Activated effector memory CD4-positive, alpha-beta T cell treated with Interleukin-2 at 50 U/mL for 16 hours (primary cell): ENCODE measurements around the gene RHBDD3.
A peak's percentile ranks its signal among the peaks of the same experiment; 100 is the strongest.
"Not testable (repeated sequence)": the region's sequence is repeated elsewhere in the genome, so short reads cannot be mapped to it uniquely, and the experiment has no call there.

Experiments
- DNase-seq: peaks from one replicate; pipeline ENCODE4 v3.0.0-alpha.2; 2020

The RHBDD3 gene

DNA sequence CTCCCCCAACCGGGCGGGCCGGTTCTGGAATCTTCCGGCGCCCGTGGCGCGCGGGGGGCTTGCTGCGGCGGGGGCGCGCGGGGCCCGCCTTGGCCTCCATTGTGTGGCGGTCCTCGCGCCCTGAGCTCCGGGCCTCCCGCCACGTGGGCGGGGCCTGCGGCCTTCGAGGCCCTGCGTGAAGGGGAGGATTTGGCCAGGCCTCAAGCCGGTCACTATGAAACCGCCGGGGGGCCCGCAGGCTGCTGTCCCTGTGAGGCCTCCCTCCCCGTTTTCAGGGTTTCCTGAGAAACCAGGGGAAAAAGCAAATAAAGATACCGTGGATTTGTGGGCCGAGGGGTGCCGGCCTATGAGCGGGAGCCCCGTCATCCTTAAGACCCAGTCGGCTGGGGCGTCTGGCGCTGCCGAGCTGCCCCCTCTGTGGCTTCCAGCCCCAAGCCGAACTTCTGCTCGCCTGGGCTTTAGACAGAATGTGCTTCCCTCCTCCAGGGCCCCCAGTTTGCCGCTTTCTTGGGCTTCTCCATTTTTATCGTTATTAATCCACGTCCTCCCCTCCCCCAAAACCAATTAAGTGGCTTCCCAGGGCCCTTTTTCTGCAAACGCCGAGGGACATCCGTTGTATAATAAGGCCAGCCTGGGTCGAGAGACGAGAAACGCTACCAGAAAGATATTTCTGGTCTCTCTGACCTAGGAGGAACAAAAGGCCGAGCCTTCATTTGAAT lies 889 bp upstream of the RHBDD3 start:
- DNase-seq, result peak; percentile 18

DNA sequence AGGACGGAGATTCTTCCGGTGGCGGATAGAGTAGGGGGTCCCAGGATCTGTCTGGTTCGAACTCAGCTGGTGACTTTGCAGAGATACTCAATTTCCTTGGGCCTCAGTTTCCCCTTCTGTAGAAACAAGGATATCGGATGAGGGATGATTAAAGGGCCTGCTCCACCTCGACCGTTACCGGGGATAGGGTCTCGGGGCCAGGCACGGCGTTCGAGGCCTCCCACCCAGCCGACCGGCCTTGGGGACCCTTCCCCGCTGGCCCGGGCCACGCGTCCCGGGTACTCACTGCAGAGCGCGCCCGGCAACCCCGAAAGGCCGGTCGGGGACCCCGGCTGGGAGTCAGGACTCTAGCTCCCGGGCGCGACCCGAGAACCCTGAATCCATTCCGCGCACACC lies 321 bp downstream of the RHBDD3 start:
- DNase-seq, result no peak

DNA sequence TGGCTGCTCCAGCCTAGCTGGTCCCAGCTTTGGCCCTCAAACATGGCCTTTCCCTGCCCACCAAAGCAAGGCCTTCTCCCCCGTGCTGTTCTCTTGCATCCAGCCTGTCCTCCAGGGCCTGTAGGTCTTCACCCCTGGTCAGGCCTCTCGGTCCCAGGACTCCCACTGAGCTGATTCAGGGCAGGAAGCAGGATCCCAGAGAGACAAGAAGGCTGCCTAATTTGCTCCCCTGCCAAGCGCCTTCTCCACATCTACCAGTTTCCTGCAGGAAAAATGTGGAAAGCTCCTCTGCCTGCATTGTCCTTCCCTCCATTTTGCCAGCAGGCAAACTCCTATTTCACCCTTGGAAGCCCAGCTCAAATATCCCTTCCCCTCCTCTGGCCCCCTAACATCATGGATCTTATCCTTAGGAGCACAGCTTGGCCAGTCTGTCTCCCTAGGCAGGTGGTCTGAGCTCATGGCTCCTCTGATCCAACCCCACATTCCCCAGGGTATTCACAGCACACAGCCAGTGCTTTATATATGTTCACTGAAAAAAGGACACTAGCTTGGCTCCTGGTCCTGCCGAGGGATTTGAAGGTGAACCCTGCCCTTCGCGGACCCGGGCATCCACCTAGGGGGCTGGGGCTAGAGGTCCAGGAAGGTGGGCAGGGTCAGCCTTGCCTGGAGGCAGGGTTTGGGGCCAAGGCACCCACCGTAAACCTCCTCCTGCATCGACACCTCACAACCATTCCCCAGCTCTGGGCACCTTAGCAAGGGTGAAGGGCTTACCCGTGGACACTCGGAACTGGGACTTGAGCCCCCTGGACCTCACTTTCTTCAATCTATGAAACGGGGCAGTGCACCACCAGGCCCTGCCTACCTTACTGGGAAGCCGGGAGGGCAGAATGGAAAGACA lies 968 bp downstream of the RHBDD3 start:
- DNase-seq, result no peak

DNA sequence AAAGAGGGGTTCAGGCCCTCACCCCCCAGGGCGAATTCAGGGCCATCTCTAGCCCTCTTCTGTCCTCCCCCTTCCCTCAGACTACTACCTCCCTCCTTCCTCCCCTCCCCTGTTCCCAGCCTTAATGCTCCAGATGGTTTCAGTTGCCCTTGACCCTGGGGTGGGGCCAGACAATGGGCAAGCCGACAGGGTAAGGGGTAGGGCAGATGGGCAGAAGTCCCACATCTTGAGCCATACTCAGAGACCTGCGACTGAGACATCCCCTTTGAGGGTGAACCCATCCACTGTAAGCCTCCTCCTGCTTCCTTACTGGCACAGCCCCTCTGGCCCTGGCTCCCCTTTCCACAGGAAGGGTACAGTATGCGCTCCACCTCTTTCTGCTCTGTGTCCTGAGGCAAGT lies 1.9 kb downstream of the RHBDD3 start:
- DNase-seq, result no peak

DNA sequence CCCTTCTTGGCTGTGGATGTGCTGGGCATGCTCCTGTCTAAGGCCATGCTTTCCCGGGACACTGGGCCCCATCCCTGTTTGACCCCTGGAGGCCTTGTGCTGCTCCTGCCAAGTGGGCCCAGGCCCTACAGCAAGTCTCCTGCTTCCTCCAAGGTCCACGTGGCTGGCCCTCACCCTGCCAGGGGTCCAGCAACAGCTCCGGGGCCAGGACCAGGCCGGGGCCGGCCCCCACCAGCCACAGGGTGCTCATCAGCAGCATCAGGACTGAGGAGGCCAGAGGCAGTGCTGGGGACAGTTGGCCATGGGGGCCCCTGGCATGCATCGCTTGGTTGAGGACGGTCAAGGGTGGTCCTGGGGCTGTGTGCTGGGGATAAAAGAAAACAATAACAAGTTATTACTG lies 2.5 kb downstream of the RHBDD3 start:
- no peak for DNase-seq

DNA sequence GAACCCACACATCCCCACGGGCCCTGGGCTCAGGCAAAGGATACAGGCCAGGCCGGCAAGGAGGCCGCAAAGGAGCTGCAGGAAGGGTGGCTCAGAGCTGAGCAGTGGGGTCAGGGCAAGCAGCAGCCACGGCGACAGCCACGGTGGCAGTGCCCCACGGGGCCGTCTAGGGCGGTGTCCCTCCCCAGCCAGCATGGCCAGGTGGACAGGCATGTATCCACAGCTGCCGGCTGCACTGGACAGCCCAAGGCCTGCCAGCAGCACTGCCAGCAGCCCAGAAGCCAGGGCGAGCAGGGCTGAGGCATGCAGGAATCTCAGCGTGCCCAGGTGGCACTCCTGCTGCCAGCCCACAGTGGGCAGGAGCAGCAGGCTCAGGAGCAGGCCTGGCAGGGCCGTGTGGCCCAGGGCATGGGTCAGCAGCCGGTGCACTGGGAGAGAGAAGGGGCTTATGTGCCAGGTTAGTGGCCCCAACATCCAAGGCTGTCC lies 3.9 kb downstream of the RHBDD3 start:
- no peak for DNase-seq

GRCh38 chr22:29260601-29261315 lies 7.0 kb downstream of the RHBDD3 start:
- no peak for DNase-seq

DNA sequence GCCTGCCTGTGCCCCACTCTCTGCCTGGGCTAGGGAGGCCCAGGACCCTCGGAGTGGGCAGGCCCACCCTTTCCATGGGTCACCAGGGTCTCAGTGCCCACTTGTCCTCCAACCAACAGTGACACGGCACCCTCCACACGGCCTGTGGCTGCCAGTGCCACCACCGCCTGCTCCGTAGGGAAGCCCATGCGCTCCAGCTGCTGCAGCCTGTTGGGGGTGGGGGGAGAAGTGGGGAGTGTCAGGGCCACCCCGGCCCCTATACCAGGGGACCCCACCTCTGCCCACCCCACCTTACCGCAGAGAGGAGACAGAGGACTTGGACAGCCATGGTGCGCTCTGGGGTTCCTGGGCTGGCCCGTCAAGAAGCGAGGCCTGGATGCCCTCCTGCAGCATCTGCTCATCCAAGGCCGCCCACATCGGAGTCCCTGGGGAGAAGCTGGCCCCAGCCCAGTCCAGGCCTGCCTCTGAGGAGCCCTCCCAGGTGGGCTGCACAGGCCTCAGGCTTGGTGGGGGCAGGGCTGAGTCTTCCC lies 7.7 kb downstream of the RHBDD3 start:
- DNase-seq, result no peak

DNA sequence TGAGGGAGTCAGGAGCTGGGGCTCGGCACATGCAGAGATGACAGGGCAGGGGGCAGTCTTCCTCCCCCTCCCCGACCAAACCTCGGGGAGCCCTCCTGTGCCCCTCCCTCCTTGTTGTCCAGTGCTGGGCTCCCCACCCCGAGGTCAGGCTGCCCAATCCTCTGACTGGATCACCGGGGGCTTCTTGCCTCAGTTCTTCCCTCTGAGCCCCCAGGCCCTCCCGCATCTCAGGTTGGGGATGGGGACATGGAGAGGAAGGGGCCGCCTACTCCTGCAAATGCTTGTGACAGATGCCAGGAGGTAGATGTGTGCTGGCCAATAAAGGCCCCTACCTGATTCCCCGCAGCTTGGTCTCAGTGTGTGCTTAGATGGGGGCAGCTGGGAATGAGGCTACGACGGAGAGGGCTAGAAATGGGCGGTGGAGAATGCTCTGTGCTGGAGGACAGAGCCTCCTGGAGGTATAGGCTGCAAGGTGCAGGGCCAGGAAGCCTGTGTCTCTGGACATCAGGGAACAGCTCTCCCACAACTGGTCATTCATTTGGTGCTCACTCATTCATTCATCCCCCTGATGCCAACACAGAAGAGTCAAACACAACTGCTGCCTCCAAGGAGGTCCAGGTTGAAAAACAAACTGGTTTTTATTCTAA lies 8.4 kb downstream of the RHBDD3 start:
- no peak for DNase-seq

DNA sequence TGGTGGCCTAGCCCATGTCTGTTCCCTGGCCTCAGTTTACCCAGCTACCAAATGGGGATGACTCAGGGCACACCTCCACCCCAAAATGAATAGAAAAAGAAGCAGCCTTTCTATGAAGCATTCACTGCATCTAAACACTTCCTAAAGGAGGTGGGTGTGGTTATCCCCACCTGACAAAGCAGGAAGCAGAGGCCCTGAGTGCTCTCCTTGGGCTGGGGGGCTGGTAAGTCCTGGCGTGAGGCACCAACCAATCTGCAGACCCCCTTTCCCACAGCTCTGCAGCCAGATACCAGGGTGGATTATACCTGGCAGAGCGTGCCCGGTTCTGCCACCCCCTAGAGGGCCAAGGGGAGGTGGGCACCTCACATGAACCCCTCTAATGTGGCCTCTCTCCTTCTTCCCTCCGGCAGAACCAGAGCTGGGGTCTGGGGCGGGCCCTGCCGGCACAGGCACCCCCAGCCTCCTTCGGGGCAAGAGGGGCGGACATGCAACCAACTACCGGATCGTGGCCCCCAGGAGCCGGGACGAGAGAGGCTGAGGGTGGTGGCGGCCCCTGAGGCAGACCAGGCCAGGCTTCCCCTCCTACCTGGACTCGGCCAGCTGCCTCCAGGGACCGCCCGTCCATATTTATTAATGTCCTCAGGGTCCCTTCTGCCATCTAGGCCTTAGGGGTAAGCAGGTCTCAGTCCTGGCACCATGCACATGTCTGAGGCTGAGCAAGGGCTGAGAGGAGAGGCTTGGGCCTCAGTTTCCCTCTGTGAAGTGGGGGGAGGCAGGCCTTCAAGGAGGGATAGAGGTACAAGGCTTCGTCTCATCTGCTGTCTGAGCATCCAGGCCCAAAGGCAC lies 9.2 kb downstream of the RHBDD3 start:
- no peak for DNase-seq

GRCh38 chr22:29257751-29258181 lies 10.0 kb downstream of the RHBDD3 start:
- no peak for DNase-seq

DNA sequence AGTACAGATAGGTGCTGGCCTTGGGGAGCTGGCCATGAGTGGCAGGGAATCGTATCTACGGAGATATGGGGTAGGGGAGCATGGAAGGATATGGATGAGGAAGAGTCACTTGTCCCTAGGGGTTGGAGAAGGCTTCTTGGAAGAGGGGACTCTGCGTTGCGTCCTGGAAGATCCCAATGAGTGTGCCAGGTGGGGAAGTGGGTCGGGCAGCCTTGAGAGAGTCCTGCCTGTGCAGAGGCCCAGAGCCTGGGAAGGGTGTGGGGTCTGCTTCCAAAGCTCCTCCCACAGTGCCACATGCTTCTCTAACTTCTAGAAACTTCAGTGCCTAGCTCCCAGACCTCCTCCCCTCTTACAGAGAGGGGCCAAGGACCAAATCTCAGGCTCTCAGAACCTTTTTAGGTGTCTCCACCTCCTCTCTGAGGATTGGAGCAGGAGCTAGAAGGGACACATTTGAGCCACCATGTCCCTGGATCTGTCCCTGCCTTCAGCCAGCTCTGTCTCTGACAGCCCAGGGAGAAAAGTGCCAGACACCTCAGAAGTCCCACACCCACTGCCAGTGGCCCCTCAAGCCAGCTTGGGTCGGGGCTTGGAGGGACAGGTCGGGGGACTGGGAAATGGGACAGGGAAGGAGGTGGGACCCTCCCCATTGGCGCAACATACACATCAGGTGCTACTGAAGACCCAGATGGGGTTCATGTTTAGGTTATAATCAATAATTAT lies 11.0 kb downstream of the RHBDD3 start:
- no peak for DNase-seq

- no peak for DNase-seq
Observed at GRCh38 chr22:29255064-29255621, 12.6 kb downstream of the RHBDD3 start.

DNA sequence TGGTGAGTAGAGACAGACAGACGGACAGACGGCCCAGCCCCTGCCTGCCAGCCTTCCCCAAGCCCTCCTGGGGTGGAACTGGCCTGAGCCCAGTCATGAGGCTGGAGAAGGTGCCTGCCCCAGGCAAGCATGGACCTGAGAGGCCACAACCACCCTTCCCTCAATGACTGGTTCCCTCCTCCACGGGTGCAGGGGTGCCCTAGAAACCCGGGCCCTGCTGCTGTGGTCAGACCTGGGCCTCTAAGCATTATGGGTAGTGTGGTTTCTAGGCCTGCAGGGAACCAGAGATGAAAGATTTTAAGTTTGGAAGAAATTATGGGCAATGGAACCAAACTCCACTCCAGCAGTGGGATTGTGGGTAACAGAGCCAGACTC lies 13.5 kb downstream of the RHBDD3 start:
- no peak for DNase-seq

DNA sequence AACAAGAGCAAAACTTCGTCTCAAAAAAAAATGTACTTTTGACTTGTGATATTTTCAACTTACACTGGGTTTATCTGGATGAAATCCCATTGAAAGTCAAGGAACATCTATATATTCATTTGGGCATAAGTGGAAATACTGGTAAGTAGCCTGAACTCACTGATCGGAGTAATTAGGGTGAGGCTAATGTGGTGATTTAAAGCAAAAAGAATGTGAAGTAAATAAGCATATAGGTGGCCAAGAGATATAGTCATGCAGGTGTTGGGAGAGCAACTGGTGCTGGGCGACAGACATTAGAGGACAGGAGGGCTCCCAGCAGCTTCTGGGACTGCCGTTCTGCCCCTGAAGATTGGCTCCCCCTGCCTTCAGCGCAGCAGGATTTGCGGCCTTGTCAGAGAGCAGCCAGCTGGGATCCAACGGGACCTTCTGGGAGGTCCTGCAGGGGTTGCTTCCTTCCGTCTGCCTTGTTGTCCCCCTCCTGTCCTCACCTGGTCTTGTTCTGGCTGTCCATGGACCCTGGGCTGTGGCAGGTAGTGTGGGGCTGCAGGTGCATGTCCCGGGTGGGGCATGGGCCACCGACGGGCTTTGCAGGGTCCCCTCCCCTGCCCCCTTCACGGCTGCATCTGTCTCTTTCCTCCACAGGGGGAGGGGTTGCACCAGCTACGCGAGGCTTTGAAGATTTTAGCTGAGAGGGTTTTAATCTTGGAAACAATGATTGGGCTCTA lies 14.1 kb downstream of the RHBDD3 start:
- DNase-seq, result no peak

DNA sequence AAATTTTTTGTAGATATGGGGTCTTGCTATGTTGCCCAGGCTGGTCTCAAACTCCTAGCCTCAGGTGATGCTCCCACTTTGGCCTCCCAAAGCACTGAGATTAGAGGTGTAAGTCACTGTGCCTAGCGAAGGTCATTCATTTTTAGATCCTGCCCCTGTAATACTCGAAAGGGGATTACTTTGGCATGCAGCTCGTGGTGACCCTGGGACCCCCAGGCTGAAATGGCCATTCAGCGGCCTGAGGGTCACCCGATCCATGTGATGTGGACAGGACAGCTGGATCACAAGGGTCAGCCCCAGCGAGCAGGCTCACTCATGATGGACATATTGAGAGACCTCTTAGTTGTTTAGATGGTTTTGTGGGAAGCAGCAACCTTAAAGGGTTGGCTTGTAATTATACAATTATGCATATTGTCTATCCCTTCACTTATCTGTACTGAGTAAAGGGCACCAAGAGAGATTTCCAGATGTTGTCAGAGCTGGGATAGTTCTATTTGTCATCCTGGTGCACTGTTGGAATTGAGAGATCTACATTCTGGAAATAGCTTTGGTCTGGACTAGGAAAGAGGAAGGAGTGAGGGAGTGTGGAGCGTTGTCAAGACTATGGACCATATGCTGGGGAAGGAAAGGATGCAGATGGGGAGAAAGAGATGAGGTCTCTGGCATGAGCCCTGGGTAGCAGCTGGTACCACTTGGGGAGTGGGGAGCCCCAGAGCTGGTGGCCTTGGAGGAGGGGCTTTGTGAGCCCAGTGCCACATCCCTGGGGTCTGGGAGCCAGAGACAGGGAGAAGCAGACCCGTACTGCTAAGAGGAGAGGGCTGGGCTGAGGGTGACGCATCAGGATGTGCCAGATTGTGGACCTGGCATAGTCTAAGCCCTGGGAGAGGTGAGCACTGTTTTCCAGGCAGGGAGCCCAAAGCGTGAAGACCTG lies 15.5 kb downstream of the RHBDD3 start:
- DNase-seq, result no peak

GRCh38 chr22:29251265-29251664 lies 16.5 kb downstream of the RHBDD3 start:
- DNase-seq, result no peak

DNA sequence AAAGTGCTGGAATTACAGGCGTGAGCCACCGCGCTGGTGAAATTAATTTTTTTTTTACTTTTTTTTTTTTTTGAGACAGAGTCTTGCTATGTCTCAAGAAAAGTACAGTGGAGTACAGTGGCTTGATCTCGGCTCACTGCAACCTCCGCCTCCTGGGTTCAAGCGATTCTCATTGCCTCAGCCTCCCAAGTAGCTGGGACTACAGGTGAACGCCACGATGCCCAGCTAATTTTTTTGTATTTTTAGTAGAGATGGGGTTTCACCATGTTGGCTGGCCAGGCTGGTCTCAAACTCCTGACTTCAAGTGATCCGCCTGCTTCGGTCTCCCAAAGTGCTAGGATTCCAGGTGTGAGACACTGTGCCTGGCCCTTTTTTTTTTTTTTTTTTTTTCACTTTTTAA lies 19.9 kb downstream of the RHBDD3 start:
- DNase-seq, result not testable (repeated sequence)
